KG1 (cell line): Measurements from ENCODE around the gene KIF5C.

Experiments used
- DNase-seq: peaks from one replicate; lab custom pipeline; 2025; lab: John Stamatoyannopoulos, UW

Gene KIF5C

DNA sequence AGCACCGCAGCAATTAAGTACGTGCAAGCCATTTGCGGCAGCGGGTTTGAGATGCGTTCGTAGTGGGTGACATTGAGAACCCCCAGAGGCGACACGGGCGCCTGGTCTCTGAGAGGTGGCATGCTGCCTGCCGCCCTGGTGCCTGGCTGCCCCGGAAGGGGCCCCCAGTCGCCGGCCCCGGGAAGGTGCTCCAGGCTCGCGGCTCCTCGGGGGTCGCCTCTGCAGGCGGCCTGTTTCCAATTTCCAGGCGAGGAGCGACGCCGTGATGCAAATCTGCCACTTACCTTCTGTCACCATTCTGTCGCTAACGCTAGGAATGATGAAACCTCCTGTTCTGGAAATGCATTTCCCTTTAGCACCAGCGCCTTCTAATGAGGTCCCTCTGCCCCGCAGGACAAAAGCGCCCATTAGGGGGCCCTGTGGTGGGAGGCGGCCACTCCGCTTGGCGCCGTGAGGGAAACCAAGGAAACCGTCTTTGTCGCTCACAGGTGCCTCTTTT lies 13.0 kb downstream of the KIF5C start:
- no peak for DNase-seq

DNA sequence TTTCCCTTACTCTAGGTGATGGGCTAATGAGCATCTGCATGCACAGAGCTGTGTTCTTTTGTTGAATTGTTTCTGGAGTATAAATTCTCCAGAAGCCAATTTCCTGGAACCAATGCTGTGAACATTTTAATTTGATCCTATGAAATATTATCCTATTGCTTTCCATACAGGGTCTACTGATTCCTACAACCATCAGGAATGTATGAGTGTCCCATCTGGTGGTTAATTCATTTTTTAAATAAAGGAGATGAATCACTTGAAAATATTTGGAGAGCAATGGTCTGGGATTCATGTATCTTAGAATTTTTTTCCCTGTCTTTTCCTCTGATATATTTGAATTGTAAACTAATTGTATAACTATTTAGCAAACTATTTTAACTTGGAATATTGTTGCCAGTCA lies 14.0 kb downstream of the KIF5C start:
- no peak for DNase-seq

DNA sequence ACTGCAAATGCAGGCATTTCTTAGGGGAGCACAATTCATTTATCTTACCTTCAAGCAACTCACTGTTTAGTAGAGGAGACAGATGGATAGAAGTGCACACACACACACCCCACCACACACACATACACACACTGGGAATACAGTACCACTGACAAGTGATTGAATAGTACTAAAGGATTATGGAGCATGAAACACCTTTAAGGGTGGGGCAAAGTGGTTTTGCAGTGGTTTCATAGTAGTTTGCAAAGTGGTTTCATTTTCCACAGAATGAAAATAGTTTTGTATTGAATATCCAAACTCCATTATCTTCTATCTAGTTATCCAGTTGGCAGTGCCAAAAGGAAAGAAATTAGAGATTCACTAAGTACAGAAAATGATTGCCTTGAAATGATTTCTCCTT lies 18.9 kb downstream of the KIF5C start:
- DNase-seq: no peak

DNA sequence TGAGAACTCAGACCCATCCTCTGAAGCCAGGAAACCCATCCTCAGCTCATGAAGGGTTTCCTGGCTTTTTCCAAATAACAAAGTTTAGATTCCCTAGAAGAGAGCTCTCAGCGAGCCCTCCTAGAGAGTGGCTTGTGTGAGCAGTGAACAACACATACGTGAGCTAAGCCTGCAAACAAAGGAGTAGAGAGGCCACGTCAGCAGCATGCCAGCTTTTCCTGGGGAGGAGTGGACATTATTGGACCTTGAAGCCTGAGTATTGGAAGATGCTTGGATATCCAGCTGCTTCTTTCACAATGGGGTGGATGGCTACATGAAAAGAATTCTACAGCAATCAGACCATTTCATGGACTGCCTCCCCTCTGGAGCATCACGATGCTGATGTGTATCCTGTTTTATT lies 21.1 kb downstream of the KIF5C start:
- no peak for DNase-seq

DNA sequence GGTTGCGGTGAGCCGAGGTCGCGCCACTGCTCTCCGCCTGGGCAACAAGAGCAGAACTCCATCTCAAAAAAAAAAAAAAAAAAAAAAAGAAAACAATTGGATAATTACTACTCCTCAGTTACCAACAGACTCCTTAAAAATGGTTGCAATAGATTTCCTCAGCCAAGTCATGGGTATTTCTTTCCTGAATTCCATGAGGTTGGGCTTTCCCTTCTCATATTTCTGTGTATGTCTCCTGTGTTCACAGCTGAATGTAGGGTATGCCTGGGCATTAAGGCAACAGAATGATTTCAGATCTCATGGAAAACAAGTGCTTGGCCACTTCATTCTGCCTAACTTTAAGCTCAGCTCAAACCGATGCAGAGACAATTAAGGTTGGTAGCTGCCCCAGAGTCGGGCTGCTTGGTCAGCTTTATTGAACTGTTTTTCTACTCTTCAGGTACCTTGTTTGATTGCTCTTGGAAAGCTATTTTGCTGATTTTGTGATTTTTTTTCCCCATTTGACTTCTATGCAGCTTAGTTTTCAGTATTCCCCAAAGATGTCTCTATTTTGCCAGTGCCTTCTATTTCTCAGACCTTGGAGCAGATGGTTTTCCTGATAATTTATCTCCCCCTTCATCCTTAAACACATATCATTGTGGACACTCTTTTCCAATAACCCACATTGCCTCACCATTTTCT lies 24.8 kb downstream of the KIF5C start:
- DNase-seq: no peak

DNA sequence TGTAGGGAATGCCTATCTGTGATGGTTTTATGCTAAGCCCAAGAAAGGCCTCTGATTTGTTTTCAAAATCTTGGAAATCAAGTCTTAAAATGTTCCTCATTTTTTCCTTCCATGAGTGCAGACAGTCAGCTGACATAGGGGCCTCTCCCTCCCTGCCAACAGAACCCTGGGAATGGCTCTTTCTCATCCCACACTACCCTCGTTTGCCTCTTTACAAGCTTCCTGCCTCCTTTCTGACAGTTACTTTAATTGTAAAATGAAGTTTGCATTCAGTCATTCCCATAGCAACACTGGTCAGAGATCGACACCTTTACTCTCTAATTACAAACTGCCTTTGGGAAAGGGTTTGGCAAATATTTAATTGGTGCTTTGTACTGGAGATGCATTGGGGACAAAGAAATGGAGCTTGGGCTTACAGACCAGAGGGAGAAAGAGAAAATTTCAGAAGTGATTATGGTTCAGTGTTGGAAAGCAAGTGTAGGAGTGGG lies 25.4 kb downstream of the KIF5C start:
- no peak for DNase-seq

DNA sequence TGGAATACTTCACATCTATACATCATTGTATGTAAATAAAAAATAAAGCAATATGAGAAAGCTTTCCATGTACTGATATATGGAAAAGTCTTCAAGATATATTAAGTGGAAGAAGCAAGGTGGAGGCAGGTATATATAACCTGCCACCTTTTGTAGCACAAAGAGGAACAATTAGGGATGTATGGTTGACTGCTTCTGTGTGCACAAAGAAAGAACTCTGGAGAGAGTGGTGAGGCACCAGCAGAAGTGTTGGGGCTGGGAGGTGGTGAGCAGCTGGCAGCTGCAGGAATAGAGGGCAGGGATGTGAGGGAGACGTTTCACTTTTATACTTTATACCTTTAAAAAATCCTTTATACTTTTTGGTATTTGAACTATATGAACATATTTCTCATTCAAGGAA lies 26.1 kb downstream of the KIF5C start:
- DNase-seq: no peak

DNA sequence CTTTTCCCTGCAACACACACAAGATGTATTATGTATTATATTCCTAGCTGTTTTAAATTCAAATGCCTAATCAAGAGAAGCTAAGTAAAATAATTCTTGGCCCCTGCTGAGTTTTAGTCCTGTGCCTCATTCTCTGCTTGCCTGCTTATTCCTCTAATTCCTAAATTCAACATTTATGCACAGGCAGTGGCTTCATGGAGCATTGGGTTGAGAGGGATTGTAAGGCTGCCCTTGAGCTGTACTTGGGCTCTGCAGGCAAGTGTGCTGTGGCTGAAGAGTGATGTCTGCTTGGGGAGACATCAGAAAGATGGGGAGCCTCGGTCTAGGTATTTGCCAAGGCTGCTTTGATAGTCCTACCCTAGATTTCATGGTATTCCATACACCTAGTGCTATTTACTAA lies 27.8 kb downstream of the KIF5C start:
- DNase-seq: no peak

DNA sequence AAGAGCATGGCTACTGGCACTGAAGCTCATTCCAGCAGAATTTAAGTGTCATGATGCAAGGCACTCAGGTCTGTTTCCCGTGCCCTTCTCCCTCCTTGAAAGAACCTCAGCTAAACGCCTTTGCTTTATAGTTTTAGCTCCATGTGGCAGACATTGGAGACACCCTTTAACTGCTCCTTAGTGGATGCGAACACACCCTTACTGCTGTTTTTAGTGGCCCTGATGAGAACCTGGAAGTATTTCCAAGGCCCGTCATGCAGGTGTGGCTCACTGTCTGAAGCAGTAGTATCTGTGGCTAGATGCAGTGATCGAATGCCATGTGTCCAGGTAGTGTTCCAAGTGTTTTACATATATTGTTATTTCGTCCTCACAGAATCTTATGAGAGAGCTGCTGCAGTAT lies 28.3 kb downstream of the KIF5C start:
- DNase-seq: no peak

DNA sequence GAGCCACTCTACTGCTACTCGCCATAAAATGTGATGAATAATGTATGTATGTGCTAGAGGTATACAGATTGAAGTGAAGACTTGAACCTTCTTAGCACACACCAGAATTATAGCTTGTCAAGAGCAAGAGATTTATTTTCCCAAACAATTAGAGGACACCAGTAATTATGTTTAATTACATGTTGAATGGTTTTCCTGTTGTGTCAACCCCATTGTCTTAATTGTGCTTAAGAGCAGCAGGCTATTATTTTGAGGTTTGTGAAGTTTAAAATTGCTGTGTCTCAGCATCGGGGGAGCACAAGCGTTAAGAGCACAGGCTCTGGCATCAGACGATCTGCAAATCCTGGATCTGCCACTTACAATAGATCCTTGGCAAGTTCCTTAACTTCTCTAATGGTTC lies 29.0 kb downstream of the KIF5C start:
- DNase-seq: no peak

DNA sequence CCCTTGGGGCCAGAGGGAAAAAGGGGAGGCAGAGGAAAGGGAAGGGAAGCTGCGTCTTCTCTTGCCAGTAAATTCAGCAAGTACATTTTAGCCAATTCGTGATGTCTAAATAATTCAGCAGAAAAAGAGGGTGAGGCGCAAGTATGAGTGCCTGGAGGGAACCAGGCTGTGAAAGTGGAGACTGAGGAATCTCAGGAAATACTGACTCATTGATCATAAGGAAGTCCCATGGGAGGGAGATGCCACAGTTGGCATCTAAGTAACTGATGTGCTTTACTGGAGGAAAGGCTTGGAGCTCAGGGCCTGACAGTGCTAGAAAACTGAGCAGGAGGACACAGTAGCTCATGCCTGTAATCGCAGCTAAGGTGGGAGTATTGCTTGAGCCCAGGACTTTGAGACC lies 31.1 kb downstream of the KIF5C start:
- no peak for DNase-seq

DNA sequence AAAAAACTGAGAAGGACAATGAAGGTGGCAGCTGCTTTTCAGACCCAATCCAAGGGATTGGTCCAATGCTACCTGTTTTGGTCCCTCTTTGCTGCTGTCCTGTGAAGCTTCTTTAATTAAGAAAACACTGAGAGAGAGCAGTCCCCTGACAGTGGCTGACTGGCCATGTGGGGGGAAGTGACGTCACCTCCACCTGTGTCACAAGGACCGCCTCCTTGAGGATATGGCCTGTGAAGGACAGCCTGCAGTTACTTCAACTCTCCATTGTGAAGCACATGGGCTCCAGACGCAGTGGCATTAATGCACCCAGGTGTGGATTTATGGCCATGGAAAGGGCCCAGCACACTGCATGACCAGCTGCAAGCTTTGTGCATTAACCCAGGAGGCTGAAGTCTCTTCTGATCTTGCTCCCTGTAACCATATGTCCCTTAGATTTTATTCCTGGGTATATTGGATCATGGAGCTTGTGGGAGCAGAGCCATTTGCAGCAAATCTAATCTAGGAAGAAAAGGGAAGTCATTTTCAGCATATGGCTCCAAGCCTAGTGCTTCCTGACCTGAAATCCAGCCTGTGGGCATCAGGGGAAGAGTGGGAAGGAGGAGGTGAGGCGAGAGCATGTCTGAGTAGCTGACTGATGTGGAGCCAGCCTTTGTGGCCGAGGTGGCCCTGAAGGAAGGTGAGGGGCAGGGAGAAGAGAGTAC lies 32.2 kb downstream of the KIF5C start:
- no peak for DNase-seq

DNA sequence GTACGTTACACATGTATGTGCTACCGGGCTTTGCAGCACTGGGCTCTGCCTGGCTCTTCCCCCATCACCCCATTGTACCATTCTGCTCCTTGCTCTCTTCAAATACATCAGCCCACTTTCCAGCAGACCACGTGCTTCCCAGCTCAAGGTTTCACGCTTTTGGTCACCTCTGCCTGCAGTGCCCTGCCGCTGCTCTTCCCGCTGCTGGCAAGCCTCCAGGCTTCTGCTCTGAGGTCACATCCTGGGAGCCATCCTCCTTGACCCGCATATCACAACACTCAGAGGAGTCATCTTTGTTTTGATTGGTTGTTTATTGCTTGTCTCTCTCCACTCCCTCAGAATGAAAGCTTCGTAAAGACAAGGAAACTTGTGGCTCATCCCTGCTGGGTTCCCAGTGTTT lies 34.1 kb downstream of the KIF5C start:
- DNase-seq: no peak

DNA sequence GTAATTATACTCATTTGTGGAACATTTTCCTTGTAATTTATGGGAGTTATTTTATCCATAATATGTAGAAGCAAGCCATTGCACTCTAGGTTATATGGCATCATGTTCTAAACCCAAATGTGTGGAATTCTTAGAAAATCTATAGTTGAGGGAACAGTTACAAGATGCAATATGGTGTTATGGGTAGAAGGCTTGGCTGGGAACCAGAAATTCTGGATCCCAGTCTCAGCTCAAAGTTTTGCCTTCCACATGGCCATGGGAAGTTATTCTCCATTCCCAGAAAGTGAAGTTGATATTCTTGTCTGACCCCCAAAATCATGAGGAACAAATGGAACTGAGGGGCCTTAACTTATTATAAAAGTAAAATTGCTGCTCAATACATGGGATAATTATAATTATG lies 38.0 kb downstream of the KIF5C start:
- DNase-seq: no peak

DNA sequence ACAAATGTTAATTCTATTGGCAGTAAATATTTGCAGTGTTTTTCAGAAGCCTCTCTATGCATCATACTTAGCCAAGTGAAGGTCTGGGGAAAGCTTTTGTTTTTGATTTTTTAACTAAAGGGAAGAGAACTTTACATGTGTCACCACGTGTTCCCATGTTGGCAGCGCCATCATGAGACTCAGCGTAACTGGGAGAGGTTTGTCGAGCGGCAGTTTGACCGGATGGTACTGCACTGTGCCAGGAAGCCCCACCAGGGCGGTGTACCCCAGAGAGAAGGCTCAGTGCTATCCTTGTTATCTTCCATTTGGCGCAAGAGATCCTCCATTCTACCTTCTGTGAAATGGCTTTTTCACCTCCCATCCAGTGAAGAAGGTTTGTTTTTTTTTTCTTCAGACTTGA lies 38.5 kb downstream of the KIF5C start:
- DNase-seq: no peak

DNA sequence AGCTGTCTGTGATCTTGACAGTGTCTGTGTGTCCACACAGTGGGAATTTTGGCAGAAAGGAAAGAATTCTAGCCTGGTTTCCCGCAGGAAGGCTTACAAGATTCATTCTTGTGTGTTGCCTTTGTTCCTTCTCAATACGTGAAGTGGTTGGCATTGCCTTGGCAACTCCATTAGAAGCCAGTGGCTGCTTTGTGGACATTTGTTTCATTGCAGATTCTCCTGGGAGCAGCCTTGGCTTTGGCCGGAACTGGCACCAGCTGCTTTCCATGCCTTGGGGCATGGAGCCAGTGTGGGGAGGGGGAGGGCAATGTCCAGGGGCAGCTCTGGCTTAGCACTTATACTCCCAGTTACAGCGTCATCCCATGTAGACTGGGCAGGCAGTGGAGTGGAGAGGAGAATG lies 39.4 kb downstream of the KIF5C start:
- DNase-seq: no peak

DNA sequence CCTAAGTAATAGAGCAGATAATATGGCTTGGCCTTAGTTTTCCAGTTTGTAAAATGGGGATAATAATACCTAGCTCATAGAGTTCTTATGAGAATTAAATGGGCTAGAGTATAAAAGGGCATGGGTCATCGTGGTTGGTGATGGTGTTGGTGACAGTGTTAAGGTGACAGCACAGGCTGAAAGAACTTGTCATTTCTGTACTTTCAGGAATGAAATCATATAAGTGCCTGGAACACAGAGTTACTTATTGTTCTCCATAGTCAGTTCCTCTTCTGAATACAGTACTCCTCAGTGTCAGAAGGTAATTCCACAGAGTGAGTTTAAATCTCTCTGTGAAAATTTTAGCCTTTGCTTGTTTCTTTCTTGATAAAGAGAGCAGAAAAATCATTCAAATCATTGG lies 42.4 kb downstream of the KIF5C start:
- DNase-seq: no peak

DNA sequence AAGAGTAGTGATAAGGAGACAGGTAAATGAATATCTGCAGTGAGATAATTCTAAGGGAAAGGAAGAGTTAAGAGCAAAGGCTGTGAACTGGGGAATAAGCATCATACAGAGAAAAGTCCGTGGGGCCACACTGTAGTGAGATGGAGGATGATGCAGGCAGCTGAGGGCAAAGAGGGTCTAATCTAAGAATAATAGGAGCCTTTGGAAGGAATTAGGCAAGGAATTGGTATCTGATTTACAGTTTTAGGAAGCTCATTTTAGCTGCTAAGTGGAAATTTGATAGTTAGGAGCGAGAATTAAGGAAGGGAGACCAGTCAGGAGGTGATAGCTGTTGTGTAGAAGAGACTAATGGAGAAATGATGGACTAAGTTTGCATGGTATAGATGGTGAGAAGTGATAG lies 43.5 kb downstream of the KIF5C start:
- no peak for DNase-seq

DNA sequence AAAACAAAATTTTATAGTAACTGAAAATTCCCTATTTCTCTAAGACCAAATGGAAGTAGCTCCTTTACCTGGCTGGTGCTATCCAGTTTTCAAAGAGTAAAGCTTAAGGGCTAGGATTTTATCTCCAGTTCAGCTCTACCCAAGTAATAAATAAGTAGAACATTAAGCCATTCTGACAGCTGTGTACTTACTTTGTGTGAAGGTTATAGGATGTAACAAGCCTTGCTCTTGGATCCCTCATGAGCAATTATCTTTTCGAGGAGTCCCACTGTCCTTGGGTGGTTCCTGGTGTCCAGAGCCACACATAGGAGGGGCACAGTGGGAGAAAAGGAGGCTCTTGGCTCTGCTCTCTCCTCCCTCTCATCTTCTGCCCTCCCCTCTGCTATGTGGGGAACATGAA lies 45.5 kb downstream of the KIF5C start:
- DNase-seq: no peak

DNA sequence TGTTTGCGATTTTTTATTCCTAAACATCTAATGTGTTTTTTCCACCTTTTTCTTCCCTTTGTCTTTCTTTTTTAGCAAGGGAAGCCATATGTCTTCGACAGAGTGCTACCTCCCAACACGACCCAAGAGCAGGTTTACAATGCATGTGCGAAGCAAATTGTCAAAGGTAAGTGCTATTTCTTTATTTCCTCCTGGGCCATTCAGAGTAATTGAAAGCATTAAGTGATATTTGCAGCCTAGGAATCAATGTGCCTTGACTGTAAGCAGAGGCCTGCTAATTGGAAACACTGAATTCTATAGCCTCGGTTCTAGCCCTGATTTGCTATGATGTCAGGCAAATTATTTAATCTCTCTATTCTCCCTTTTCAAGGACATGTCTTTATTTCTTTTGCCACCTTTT lies 47.0 kb downstream of the KIF5C start:
- DNase-seq: no peak

DNA sequence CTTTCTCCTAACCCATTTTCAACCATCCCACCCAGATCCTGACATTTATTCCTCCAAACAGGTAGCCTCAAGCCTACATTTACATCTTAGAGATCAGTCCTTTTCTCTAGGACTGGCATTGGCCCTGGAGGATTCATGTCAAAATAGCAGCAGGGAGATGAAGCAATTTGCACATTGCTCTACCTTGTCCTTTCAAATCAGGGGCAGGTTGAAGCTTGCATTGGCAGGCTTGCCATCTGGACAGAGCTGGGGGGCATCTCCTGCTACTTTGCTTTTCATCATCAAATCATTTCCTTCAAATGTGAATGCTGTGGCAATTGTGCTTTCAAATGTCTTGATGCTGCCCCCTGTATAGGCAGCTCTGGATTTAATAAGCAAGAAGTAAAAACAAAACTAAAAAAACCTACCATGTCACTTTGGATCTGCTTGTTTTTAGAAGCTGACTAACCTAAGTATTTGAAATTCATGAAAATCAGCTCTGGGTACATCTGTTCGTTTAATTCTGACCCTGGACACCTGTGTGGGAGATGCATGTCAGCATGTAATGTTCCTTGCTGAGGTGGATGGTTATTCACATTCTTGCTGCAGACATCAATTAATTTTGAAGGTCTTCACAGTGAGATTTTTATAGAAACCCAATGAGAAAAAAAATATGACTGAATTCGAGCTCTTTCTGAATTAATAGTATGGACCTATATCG lies 47.9 kb downstream of the KIF5C start:
- no peak for DNase-seq

DNA sequence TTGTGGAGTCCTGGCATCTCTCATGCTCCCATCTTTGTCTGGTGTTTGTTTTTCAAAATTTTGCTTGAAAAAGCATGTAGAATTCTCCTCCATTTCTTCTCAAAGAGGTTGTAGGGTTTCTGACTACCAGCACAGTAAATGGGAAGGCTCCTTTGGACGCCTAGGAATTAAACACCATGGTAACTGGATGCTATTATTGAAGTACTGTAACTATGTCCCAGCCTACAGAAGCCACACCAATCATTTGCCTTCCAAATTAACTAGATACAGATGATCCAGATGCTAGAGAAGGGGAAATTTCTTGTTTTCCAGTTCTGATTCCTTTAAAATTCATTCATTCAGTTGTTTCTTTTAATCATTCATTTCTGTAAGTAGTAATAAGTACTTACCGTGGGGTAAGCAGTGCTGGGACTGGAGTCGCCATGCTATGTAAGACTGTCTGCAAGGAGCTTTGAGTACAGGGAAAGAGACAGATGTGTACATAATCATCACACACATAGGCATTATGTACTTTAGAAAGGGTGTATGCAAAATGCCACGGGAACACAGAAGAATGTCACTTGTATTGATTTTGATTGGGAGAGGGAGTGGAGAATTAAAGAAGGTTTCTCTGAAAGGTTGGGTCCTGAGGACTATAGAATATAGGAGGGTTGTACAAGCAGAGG lies 49.6 kb downstream of the KIF5C start:
- DNase-seq: no peak
